Prostate gland (tissue), 2 donors: ENCODE measurements around the gene FRMPD2. TPM values are rescaled to one million over a fixed set of nuclear protein-coding genes. Genes with fewer than 3 reads are reported as not detected.

Source experiments
- DNase-seq: peaks from one replicate; pipeline ENCODE4 v3.0.0-alpha.2; 2019; ENCODE audit warnings: low spot score
- H3K27ac ChIP-seq, 2 donors: fragments of 200-600 bp; sonication (generic); 2 replicates each; pipeline ENCODE4 v1.5.1; 2017 to 2019
- H3K27me3 ChIP-seq: fragments of 200-600 bp; sonication (generic); replicated peaks from 2 replicates; pipeline ENCODE4 v1.5.1; 2019; ENCODE audit not compliant: insufficient read depth
- H3K36me3 ChIP-seq, 2 donors: fragments of 200-600 bp; sonication (generic); 1 replicate in 1 of 2; 2 replicates in 1 of 2; pipeline versions ENCODE4 v1.5.1 to v1.8.1; 2017 to 2019
- H3K4me1 ChIP-seq: fragments of 200-600 bp; sonication (generic); replicated peaks from 2 replicates; pipeline ENCODE4 v1.5.1; 2019
- H3K4me3 ChIP-seq, 2 donors: fragments of 200-600 bp; sonication (generic); 2 replicates each; pipeline ENCODE4 v1.5.1; 2017 to 2019
- H3K9me3 ChIP-seq: fragments of 200-600 bp; sonication (generic); 2 replicates; pipeline ENCODE4 v1.5.1; 2017
- CTCF ChIP-seq, 4 experiments: fragments of 200-600 bp in 2 of 4; fragments of 450-650 bp in 2 of 4; sonication (generic) in 2 of 4; IDR thresholded peaks; 1 replicate in 3 of 4; 2 replicates in 1 of 4; pipeline ENCODE4 v1.5.1; 2016 to 2019; ENCODE audit warnings: antibody characterized with exemption in 4 of 4, mild to moderate bottlenecking in 2 of 4, moderate library complexity in 2 of 4
- POLR2A ChIP-seq: fragments of 450-650 bp; IDR thresholded peaks from one replicate; pipeline ENCODE4 v1.6.1; 2016; ENCODE audit warnings: antibody characterized with exemption, mild to moderate bottlenecking
- POLR2AphosphoS5 ChIP-seq: sonication (generic); formaldehyde crosslinking; IDR thresholded peaks from one replicate; pipeline ENCODE4 v1.6.1; 2017; ENCODE audit warnings: antibody characterized with exemption
- WGBS: methylation state at CpG from one replicate; pipeline ENCODE4 v1.1.5; 2018; 5-methylcytosine and 5-hydroxymethylcytosine counted together
- intact Hi-C: fragments of 100-400 bp; cut with DNase I; formaldehyde crosslinking; loops from one replicate; pipeline ENCODE4 v1.14.2; 2022
- total RNA-seq, 2 donors: library from RNA; depleted of rRNA; stranded (reverse); fragments of >200 nt; gene quantifications; one replicate each; pipeline ENCODE4 v1.1.0, GENCODE V29; 2016

Gene FRMPD2
- total RNA-seq, 2 donors from 2014 or later, result 0.97 to 3.4 TPM

- WGBS, result 90% methylated on average over 4 of the region's 4 CpGs
- intact Hi-C loops, result no loop called here
These were observed 68.6 kb downstream of the FRMPD2 start for GRCh38 chr10:48205918-48206317.

DNA sequence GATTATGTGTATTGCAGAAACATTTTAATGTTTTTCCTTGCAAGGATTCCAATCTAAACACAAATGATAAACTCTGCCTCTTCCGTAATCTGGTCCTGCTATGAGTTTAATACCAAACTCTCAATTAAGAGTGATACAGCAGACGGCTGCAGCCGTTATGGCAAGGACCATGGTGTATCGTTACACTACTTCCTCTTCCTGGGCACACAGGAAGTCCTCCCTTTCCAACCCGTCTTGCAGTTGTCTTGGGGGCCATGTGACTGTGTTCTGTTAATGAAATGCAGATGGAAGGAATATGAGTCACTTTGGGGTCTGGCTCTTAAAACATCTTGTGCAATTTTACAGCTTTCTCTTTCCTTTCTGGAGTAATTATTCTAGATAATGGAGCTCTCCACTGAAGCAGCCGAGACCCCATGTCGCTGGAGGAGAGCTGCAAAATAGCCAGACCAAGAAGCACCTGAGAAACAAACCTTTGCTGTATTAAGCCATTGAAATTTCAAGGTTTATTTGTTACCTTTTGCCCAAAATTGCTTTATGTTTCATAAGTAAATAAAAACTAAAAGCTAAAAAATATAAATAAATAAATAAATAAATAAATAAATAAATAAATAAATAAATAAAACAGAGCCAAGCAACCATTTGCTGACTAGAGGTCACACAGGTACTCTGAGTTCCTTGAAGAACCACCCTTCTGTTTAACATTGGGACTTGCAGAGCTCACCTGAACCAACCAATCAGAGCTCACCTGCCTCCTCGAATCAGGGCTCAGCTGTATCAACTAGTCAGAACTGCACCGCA is 74.7 kb downstream of the FRMPD2 start:
- no peak for DNase-seq
- no peak overlapping the region for H3K27ac ChIP-seq
- H3K36me3 ChIP-seq, result no peaks in the 10 kb centered on the region
- no peak overlapping the region for H3K4me3 ChIP-seq
- intact Hi-C loops, result no loop called here
- TF ChIP-seq POLR2A, result no peak
- TF ChIP-seq CTCF (IDR thresholded peaks at IDR 0.05), result no peak
- TF ChIP-seq POLR2AphosphoS5, result no peak
- H3K27me3 ChIP-seq, result no peaks in the 10 kb centered on the region
- H3K4me1 ChIP-seq, result no peaks in the 10 kb centered on the region
- no peaks in the 10 kb centered on the region for H3K9me3 ChIP-seq
- WGBS, result 71% methylated on average over 9 of the region's 9 CpGs

More at GRCh38 chr10:48205918-48206317, 68.6 kb downstream of the FRMPD2 start:
- no peak for TF ChIP-seq POLR2A
- no peak for TF ChIP-seq CTCF (IDR thresholded peaks at IDR 0.05)
- no peak for TF ChIP-seq POLR2AphosphoS5
- no peak for DNase-seq
- Histone ChIP-seq H3K27me3 (no peaks in the 10 kb centered on the region), H3K36me3 (no peaks in the 10 kb centered on the region), H3K27ac (no peak overlapping the region), H3K9me3 (no peaks in the 10 kb centered on the region), H3K4me3 (no peak overlapping the region), H3K4me1 (no peaks in the 10 kb centered on the region)

GRCh38 chr10:48197236-48197899 is 77.1 kb downstream of the FRMPD2 start:
- Histone ChIP-seq H3K9me3 (no peaks in the 10 kb centered on the region), H3K27me3 (no peaks in the 10 kb centered on the region), H3K4me3 (no peak overlapping the region), H3K4me1 (no peaks in the 10 kb centered on the region), H3K36me3 (no peaks in the 10 kb centered on the region), H3K27ac (no peak overlapping the region)
- intact Hi-C loops, result no loop called here
- 78% methylated on average over 6 of the region's 6 CpGs for WGBS
- TF ChIP-seq CTCF (IDR thresholded peaks at IDR 0.05) (no peak), POLR2AphosphoS5 (no peak), POLR2A (no peak)
- DNase-seq, result no peak

- 57% methylated on average over 2 of the region's 2 CpGs for WGBS
- Histone ChIP-seq H3K9me3 (no peaks in the 10 kb centered on the region), H3K27ac (no peak overlapping the region), H3K36me3 (no peaks in the 10 kb centered on the region), H3K4me1 (no peaks in the 10 kb centered on the region), H3K4me3 (no peak overlapping the region), H3K27me3 (no peaks in the 10 kb centered on the region)
- no peak for TF ChIP-seq CTCF (IDR thresholded peaks at IDR 0.05)
- TF ChIP-seq POLR2A, result no peak
- no peak for TF ChIP-seq POLR2AphosphoS5
- intact Hi-C loops, result no loop called here
- no peak for DNase-seq
These were observed 78.7 kb downstream of the FRMPD2 start for GRCh38 chr10:48195803-48196202.
